ENCODE measurements around the gene NME3. TPM values are rescaled to one million over a fixed set of nuclear protein-coding genes. Genes with fewer than 3 reads are reported as not detected.

NME3 gene
- total RNA-seq, 1 donor from 2014 or later, result 30.9 TPM

DNA sequence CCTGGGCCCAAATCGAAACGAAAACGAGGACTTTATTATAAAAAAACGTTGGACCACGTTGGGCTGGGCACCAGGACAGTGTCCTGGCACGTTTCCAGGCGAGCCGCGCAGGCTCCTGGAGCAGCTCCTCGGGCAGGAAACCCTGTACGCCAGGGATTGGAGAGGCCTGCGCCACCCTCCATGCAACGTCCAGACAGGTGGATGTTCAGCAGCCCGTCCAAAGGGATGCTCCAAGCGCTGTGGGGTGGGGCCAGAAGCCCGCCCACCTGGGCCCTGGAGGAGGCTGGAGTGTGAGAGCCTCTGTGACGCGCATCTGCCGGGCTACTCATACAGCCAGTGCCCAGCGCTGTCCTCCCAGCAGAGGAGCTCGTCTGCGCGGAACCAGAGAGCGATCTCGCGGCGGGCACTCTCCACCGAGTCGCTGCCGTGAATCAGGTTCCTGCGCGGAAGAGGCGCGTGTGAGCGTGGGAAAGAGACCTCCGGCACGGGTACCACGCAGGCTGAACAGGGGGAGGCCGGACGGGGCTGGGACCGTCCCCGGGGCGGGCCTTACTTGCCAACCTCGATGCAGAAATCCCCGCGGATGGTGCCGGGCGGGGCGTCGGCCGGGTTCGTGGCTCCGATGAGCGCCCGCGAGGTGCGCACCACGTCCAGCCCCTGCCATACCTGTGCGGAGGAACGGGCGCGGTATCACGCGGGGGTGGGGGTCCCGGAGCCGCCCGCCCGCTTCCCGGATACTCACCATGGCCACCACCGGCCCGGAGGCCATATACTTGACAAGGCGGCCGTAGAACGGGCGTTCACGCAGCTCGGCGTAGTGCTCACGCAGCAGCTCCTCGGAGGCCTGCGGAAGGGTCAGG is 785 bp downstream of the NME3 start:
- ATAC-seq, result peak; percentile 21
- peak; percentile 79 for DNase-seq (ENCODE audit: low spot score)

DNA sequence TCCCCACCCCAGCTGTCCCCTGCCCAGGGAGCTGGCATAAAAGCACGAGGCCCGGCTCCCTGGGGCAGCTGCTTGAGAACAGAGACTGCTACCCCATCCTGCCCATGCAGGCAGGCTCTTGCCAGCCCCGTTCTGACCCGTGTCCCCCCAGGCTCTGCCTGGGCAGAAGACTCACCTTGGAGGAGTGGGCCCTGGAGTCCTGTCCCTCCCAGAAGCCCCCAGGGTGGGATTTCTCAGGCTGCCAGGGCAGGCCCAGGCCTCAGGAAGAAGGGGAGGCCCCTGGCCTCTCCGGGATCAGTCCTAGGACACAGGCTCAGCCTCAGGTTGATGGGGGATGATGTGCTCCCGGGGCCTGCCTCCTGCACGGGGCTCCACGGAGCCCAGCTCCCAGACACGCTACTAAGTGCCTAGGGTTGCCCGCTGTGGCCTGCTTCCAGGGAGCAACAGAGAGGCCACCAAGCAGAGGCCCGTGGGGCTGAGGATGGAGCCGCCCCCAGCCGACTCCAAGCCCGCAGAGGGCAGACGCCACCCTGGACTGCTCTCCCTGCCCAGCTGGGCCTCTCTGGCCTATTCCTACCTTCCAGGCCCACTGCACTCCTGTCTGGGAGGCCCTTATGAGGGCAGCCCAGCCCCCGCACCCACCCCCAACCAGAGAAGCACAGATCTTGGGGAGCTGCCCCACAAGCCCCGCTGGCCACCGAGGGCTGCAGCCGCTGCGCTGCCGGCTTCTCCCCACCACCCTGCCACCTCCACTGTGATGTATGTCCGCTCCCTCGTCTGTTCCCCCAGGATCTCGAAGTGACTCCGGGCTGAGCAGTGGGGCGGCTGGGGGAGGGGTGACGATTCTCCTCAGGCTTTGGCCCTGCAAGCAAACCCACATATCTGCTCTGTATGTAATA is 1.7 kb downstream of the NME3 start:
- ATAC-seq (no peak), DNase-seq (ENCODE audit: low spot score) (no peak)

DNA sequence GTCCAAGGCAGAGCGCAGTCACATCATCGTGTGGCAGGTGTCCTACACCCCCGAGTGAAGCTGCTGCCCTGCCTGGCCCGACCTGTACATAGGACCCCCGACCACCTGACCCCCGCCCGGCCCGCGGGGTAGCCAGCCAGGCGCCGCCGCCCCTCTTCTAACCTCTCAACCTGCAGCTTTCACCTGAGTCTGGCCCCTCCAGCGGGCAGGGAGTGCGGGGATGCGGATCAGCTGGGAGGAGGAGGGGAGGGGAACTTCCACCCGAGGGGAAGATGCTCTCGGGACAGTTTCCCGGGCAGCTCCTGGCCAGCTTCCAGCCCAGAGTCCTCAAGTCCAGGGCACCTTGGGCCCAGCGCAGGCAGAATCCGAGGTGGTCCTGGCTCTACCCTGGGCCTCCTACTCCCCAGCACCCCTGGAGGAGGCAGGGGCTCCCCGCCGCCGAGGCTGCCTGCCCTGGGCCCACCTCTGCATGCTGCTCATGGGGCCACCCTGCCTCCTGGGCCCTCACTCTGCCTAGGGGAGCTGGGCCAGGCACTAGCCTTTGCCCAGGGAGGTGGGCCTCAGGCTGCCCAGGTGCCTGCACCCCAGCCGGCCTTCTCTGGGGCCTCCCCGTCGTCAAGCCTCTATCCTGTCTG is 2.5 kb downstream of the NME3 start:
- DNase-seq (ENCODE audit: low spot score) (no peak), ATAC-seq (no peak)

DNA sequence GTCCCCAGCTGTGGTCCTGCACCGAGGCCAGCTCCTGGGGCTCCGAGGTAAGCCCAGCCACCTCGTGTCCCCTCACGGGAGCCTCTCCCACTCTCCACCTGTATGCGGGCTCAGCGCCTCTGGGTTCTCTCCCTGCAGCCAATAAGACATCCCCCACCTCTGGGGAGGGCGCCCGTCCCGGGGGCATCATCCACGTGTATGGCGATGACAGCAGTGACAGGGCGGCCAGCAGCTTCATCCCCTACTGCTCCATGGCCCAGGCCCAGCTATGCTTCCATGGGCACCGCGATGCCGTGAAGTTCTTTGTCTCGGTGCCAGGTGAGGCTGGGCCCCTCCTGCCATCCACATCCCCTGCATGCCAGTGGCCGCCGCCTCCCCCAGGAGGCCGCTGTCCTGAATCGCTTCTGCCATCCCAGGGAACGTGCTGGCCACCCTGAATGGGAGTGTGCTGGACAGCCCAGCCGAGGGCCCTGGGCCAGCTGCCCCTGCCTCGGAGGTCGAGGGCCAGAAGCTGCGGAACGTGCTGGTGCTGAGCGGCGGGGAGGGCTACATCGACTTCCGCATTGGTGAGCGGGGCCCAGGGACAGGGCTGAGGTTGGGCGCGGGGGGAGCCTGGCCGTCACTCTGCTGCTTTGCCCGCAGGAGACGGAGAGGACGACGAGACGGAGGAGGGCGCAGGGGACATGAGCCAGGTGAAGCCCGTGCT is 3.1 kb downstream of the NME3 start:
- no peak for DNase-seq (ENCODE audit: low spot score)
- ATAC-seq, result no peak

DNA sequence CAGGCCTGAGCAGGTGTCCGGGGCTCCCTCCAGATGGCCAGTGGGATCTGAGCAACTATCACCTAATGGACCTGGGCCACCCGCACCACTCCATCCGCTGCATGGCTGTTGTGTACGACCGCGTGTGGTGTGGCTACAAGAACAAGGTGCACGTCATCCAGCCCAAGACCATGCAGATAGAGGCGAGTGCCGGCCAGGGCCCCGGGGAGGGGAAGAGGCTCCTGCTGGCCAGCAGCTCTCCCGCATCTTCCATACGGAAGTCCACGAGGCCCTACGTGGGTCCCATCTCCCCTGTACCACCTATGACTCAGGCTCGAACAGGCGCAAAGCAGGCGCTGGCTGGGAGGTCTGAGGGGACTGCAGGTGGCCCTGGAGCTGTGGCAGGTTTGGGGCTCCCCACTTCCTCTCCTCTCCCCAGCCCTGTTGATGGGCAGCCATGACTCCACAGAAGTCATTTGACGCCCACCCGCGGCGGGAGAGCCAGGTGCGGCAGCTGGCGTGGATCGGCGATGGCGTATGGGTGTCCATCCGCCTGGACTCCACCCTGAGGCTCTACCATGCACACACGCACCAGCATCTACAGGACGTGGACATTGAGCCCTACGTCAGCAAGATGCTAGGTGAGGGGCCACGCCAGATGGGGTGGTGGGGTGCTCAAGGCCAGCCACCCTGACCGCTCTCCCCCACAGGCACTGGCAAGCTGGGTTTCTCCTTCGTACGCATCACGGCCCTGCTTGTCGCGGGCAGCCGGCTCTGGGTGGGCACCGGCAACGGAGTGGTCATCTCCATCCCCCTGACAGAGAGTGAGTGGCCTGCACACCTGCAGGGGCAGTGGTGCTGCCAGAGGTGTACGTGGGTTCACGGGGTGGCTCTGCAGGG is 4.0 kb downstream of the NME3 start:
- ATAC-seq (no peak), DNase-seq (ENCODE audit: low spot score) (no peak)

DNA sequence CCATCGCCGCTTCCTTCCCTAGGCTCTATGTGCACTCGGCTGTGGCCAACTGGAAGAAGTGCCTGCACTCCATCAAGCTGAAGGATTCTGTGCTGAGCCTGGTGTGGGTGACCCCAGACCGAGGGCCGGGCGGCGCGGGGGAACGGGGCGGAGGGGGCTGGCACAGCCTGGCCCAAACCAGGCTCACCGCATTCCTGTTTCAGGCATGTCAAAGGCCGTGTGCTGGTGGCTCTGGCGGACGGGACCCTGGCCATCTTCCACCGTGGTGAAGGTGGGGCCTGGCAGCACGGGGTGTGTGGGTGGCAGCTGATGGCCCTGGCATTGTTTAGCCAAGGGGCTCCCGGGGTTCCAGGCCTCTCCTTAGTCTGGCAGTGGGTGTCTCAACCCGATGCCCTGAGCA is 4.6 kb downstream of the NME3 start:
- no peak for ATAC-seq
- no peak for DNase-seq (ENCODE audit: low spot score)

DNA sequence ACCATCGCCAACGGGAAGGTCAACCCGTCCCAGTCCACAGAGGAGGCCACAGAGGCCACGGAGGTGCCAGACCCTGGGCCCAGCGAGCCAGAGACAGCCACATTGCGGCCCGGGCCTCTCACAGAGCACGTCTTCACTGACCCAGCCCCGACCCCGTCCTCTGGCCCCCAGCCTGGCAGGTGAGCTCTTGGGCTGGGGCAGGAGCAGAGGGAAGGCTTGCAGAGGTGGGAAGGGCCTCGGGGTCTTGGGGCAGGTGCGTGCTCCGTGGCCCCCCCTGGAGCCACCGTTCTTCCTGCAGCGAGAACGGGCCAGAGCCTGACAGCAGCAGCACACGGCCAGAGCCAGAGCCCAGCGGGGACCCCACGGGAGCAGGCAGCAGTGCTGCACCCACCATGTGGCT is 5.1 kb downstream of the NME3 start:
- DNase-seq (ENCODE audit: low spot score) (no peak), ATAC-seq (no peak)

DNA sequence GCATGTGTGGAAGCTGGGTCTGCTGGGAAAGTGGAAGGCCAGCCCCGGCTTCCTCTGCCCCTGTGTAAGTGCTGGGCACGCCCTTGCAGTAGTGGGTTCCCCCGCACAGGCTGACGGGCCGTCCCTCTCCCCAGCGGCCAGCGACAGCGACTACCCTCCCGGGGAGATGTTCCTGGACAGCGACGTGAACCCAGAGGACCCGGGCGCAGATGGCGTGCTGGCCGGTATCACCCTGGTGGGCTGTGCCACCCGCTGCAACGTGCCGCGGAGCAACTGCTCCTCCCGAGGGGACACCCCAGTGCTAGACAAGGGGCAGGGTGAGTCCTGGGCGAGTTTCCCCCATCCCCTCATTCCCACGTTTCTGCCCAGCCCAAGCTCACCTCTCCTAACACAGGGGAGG is 5.5 kb downstream of the NME3 start:
- DNase-seq (ENCODE audit: low spot score), result no peak
- ATAC-seq, result no peak

DNA sequence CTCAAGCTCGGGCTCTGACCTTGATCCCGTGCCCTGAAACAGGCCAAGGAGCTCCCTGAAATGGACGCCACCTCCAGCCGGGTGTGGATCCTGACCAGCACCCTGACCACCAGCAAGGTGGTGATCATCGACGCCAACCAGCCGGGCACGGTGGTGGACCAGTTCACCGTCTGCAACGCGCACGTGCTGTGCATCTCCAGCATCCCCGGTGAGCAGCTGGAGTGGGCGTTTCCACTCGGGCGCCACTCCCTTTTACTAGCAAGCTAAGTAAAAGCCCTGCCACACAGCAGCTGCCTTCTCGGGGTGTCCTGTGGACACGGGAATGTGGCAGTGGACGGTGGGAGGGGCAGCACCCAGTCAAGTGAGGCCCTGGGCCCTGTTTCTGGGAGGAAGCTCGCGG is 6.4 kb downstream of the NME3 start:
- DNase-seq (ENCODE audit: low spot score), result no peak
- ATAC-seq, result no peak

DNA sequence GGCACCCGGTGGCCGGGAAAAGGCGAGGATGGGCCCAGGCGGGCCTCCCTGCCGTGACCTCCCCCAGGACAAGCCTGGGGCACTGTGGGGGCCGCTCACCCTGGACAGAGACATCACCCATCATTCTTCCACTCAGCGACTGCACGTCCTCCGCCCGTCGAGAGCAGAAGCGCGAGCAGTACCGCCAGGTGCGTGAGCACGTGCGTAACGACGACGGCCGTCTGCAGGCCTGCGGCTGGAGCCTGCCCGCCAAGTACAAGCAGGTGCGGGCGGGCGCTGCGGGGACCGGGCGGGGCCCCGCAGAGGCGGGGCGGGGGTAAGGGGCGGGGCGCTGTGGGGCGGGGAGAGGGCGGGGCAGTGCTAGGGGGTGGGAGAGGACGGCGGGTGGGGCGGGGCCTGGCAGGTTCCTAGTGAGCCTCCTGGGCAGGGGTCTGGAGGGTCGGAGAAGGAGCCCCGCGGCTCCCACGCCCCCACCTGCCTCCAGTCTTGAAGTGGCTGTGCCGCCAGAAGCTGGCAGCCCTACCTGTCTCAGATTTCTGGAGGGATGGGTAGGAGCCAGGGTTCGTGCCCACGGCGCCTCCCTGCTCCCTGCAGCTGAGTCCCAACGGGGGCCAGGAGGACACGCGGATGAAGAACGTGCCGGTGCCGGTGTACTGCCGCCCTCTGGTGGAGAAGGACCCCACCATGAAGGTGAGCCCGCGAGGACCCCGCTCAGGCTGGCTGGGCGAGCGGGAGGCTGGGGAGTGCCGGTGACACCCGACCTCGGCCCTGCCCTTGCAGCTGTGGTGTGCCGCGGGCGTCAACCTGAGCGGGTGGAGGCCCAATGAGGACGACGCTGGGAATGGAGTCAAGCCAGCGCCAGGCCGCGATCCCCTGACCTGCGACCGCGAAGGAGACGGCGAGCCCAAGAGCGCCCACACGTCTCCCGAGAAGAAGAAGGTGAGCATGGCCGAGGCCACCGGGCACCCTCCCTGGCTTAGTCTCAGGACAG is 7.5 kb downstream of the NME3 start:
- ATAC-seq (no peak), DNase-seq (ENCODE audit: low spot score) (no peak)

DNA sequence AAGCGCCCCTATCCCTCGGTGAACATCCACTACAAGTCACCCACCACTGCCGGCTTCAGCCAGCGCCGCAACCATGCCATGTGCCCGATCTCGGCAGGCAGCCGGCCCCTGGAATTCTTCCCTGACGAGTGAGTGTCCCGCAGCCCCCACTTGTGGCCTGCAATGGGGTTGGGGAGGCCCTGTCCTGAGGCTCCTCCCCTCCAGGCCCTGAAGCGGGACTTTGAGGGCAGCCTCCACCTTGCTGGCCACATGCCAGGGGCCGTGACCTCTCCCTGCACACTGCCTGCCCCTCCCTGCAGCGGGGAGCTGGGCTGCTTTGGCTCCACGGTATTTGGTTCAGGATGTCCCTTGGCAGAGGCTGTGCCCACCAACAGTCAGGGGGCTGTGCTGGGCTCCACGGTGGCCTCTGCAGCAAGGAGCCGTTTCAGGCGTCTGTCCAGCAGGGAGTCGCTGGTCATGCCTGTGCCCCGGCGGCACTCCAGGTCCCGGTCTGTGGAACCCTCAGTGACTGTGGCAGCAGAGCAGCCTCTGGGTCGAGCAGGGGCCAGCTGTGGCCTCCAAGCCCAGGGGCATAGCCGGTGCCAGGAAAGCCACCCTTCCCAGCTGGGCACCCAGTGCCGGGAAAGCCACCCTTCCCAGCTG is 8.3 kb downstream of the NME3 start:
- DNase-seq (ENCODE audit: low spot score) (no peak), ATAC-seq (peak; percentile 3)

DNA sequence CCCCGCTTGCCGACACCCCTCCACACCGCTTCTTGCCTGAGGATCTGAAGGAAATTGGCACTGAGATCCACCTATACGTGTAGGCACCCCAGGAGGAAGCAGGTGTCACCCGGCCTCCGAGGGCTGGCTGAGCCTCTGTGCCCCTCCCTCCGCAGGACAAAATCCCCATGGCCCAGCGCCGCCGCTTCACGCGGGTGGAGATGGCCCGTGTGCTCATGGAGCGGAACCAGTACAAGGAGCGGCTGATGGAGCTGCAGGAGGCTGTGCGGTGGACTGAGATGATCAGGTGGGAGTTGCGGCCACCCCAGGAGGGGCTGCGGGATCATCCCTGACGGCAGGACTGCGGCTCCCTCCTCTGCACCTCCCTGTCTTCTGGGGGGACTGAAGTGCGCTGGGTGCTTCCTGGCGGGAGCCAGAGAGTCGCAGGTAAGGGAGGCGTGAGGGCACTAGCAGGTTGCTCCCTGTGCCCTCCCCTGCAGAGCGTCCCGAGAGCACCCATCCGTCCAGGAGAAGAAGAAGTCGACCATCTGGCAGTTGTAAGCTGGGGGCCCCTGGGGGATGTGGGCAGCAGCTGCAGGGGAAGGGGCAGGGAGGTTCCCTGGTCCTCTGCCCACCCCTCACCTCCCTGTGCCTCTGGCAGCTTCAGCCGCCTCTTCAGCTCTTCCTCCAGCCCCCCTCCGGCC is 9.0 kb downstream of the NME3 start:
- ATAC-seq, result no peak
- DNase-seq (ENCODE audit: low spot score), result no peak

DNA sequence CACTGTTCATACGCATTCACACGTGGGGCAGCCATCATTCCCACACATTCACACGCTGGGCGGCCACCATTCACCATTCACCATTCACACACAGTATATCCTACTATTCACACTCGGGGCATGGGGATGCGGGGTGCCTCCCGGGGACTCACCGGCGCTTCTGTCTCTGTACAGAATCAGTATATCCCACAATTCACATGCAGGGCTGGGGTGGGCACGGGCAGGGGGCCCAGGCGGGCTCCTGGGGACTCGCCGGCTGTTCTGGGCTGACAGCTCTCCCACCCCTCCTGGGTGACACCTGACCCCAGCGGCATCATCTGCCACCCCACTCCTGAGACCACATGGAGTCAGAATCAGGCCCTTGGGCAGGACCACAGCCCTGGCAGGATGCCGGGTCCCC is 9.6 kb downstream of the NME3 start:
- DNase-seq (ENCODE audit: low spot score), result no peak
- no peak for ATAC-seq

DNA sequence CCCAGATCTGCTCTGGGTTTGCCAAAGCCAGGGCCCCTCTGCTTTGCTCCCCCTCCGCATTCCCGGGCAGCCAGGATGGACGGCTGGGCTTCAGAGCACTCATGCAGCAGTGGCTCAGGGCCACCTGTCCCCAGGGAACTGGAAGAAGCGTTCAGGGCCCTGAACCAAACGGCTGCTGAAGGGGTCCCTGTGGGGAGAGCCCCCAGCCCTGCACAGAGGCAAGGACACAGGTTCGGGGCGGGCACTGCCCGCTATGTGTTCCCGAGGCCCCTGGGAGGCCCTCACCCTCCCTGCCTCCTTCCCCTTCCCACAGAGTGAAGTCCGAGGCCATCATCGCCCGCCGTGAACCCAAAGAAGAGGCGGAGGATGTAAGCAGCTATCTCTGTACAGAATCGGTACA is 10.4 kb downstream of the NME3 start:
- no peak for DNase-seq (ENCODE audit: low spot score)
- no peak for ATAC-seq

DNA sequence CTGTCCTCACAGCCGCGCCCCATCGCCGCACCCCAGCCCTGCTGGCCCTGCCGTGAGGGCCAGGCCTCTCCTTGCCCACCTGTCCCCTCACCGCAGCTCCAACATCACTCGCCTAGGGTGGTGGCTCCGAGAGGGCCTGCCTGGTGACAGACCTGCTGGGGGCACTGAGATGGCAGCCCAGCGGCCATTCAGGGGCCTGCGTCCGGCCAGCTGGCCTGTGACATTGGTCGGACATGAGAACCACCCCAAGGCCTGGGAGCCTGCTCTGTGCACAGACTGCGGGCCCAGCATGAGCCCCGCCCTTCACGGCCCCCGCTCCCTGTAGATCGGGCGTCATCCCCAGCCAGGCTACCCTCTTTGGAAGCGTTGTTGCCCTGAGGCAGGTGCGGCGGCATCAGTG is 11.8 kb downstream of the NME3 start:
- no peak for ATAC-seq
- no peak for DNase-seq (ENCODE audit: low spot score)

DNA sequence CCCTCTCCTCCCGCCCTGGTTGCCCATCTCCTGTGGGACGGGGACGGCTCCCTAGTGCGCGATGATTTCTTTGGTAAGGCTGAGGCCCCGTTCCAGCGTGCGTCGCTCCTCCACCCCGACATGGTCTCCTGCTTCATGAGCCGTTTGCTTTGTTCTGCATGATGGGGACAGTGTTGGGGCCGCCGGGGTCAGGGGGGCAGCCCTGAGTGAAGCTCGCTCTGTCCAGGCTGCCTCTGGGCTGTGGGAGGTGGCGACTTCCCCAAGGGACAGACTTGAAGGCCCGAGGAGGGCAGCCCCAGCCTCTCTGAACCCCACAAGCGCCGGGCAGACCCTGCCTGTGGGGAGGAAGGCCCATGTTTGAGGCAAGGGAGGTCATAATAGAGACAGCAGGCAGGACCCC is 12.4 kb downstream of the NME3 start:
- ATAC-seq (no peak), DNase-seq (ENCODE audit: low spot score) (no peak)

DNA sequence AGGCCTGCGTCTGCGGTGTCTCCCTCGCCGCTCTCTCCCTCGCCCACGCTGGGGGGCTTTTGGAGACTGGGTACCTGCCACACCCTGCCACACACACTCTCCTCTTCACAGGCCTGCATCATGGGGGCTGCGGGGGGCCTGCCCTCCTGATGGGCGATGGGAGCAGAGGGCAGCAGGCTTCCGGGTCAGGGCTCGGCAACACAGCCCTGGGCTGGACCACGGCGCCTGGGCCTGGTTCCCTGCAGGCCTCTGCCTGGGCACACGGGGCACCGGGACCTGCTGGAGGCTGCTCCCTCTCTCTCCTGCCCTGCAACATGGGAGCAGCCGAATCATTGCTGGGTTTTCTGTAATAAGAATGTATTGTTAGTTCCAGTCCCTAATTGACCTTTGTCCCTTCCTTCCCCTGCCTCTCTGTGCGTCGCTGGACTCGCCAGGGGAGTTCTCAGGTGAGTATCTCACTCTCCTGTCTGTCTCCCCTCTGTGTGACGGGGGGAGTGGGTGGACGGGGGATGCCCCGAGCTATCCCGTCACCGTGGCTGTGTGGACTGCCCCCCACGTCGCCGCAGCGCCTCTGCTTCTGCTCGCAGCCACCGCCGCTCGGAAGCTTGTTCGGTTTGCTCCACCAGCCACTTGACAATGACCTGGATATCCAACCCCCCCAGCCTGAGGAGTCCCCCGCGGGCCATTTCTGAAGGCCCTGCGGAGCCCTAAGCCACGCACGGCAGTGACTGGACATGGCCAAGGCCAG is 13.5 kb downstream of the NME3 start:
- DNase-seq (ENCODE audit: low spot score) (no peak), ATAC-seq (no peak)
